ENCODE measurements around the gene POLR2E.
A peak's percentile ranks its signal among the peaks of the same experiment; 100 is the strongest.

The POLR2E gene

DNA sequence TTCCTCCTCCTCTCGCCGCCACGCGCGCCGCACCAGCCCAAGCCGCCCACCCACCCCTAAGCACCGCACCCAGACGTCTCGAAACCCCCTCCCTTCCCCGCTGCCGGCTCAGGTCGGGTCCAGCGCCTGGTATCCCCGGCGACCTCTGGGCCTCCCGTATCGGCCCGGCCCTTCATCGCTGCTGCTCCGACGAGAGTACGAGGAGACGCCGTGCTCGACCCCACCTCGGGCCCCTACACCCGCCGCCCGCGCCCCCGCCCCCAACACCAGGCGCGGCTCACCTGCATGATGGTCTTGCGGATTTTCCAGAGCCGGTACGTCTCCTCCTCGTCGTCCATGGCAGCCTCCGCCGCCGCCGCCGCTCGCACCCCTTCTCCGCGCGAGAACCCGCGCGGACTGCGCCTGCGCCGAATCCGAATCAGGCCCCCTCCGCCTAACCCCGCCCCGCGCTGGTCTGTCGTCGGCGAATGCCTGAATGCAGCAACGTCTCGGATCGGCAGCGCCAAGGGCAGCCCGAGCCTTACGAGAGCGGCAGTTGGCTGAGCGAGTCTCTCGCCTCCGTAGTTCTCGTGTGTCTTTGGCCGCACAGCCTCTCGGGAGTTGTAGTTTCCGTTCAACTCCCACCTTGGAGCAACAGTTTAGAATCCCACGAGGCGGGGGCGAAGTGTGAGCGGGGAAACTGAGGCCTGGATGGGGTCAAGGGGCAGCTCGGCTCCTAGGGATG lies at the start of gene POLR2E:
Gene POLR2E, minus strand, starts transcription at position 398 of the 724 bp plus-strand sequence. Its CDS starts 60 bp downstream, at position 338.
- TF ChIP-seq, protein P1, sequence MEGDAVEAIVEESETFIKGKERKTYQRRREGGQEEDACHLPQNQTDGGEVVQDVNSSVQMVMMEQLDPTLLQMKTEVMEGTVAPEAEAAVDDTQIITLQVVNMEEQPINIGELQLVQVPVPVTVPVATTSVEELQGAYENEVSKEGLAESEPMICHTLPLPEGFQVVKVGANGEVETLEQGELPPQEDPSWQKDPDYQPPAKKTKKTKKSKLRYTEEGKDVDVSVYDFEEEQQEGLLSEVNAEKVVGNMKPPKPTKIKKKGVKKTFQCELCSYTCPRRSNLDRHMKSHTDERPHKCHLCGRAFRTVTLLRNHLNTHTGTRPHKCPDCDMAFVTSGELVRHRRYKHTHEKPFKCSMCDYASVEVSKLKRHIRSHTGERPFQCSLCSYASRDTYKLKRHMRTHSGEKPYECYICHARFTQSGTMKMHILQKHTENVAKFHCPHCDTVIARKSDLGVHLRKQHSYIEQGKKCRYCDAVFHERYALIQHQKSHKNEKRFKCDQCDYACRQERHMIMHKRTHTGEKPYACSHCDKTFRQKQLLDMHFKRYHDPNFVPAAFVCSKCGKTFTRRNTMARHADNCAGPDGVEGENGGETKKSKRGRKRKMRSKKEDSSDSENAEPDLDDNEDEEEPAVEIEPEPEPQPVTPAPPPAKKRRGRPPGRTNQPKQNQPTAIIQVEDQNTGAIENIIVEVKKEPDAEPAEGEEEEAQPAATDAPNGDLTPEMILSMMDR (IDR thresholded peaks at IDR 0.05; ENCODE audit: extremely low read depth, missing control alignments), result no peak

DNA sequence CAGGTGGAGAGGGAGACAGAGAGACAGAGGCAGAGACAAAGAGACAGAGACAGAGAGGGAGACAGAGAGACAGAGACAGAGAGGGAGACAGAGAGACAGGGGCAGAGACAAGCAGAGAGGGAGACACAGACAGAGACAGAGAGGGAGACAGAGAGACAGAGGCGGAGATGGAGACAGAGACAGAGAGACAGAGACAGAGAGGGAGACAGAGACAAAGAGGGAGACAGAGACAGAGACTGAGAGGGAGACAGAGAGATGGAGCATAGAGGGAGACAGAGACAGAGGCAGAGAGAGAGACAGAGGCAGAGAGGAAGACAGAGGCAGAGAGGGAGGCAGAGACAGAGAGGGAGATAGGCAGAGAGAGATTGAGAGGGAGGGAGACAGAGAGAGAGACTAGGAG lies 49.6 kb upstream of the POLR2E start:
- no peak for DNase-seq (ENCODE audit: low spot score)
- TF ChIP-seq, protein P1 (IDR thresholded peaks at IDR 0.05; ENCODE audit: extremely low read depth, missing control alignments), result no peak

More for the DNA sequence above, at the start of gene POLR2E:
- DNase-seq (ENCODE audit: low spot score), result peak; percentile 98

DNA sequence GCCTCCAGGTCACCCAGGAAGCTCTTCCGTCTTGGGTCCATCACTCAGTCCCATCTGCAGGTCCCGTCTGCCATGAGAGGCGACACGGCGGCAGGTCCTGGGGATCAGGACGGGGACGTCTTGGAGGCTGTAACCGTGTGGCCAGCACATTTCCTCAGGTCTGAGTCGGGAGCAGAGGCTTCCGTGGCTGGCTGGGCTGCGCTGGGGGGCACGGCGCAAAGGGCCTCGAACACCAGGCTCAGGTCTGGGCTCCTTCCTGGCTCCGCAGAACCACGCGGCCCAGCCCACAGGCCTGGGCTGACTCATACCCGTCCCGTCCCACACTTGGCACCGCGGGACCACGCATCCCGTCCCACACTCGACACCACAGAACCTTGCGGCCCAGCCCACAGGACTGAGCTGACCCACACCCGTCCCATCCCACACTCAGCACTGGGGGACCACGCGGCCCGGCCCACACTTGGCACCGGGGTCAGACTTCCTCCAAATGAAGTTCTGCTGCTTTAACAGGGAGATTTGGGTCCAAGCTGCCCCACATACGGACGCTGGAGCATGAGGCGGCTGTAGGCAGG lies 48.7 kb upstream of the POLR2E start:
- TF ChIP-seq, protein P1 (IDR thresholded peaks at IDR 0.05; ENCODE audit: extremely low read depth, missing control alignments), result no peak
- DNase-seq (ENCODE audit: low spot score), result no peak

DNA sequence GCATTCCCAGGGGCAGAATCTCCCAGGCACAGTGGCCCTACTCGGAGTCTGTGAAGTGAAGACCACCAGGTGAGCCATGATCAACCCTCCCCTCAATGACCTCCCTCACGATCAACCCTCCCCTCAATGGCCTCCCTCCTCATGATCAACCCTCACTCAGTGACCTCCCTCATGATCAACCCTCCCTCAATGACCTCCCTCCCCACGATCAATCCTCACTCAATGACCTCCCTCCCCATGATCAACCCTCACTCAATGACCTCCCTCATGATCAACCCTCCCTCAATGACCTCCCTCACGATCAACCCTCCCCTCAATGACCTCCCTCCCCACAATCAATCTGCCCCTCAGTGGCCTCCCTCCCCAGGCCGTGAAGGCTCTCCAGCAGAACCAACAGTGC lies 46.8 kb upstream of the POLR2E start:
- no peak for DNase-seq (ENCODE audit: low spot score)
- TF ChIP-seq, protein P1 (IDR thresholded peaks at IDR 0.05; ENCODE audit: extremely low read depth, missing control alignments), result no peak

DNA sequence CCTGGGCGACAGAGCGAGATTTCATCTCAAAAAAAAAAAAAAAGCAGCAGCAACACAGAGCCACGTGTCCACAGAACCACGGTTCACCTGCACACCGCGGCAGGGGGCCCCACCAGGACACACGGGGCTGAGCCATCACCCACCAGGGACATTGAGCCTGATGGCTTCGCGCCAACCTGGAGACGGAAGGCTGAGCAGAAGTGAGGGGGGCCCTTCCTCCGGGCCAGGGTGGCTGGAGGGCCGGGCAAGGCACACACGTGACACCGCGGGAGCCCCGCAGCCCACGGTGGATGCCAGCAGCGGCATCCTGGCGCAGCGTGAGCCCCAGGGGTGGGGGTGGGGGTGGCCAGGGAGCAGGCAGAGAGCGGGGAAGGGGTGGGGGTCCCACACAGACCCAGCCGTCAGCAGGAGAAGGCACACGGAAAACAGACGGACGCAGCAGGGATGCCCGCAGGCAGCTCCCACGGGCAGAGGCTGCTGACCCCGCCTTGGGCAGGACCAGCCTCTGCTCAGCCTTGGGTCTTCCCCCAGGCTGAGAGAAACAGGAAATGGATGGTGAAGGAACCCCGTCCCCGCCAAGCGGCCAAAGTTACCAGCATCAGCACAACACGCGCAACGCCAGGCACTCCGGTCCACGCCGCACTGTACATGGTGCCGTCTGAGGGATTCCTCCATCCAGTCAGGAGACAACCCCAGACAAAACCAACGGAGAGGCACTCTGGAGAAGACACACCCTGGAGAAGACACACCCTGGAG lies 45.3 kb upstream of the POLR2E start:
- no peak for DNase-seq (ENCODE audit: low spot score)
- TF ChIP-seq, protein P1 (IDR thresholded peaks at IDR 0.05; ENCODE audit: extremely low read depth, missing control alignments), result no peak

DNA sequence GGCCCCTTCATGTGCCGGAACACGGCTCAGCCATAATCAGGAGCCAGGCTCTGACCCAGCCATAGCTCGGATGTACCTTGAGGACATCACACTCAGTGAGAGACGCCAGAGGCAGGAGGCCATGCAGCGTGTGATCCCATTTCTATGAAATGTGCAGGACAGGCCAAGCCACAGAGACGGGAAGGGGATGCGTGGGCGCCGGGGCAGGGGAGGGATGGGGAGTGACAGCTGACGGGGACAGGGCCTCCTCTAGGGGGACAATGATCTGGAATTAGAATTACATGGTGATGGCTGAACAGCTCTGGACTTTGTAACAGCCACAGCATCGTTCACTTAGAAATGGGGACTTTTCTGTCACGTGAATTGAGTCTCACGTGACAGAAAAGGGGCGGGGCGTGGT lies 44.0 kb upstream of the POLR2E start:
- TF ChIP-seq, protein P1 (IDR thresholded peaks at IDR 0.05; ENCODE audit: extremely low read depth, missing control alignments), result no peak
- DNase-seq (ENCODE audit: low spot score), result no peak

GRCh38 chr19:1138121-1138520 lies 42.9 kb upstream of the POLR2E start:
- DNase-seq (ENCODE audit: low spot score), result no peak
- TF ChIP-seq, protein P1 (IDR thresholded peaks at IDR 0.05; ENCODE audit: extremely low read depth, missing control alignments), result no peak

All from GM20000 (cell line).